OCI-LY3 (cell line): ENCODE measurements around the gene SEZ6L.

Experiments used
- H2AFZ ChIP-seq: fragments of 200-600, 300-600 bp; shearing (Covaris generic); 2 replicates; pipeline ENCODE4 v1.6.0; 2014; ENCODE audit warnings: antibody characterized with exemption, low read depth, low read length
- H3K27ac ChIP-seq: fragments of 200-600, 300-600 bp; sonication (generic); 2 replicates; pipeline ENCODE4 v1.5.1; 2014; ENCODE audit warnings: mild to moderate bottlenecking, low read length, moderate library complexity, mixed read lengths
- H3K27me3 ChIP-seq: fragments of 200-600, 300-600 bp; sonication (generic); 2 replicates; pipeline ENCODE4 v1.6.1; 2014; ENCODE audit warnings: low read depth, low read length, mixed read lengths
- H3K36me3 ChIP-seq: fragments of 200-600, 300-600 bp; sonication (generic); replicated peaks from 2 replicates; pipeline ENCODE3; 2014; ENCODE audit warnings: low read depth, low read length, mixed read lengths
- H3K4me1 ChIP-seq: fragments of 300-600, 200-600 bp; sonication (generic); 2 replicates; pipeline ENCODE4 v1.6.1; 2014; ENCODE audit warnings: low read length, mixed read lengths
- H3K4me2 ChIP-seq: fragments of 200-600, 300-600 bp; sonication (generic); 2 replicates; pipeline ENCODE4 v1.6.1; 2014; ENCODE audit warnings: low read length, mixed read lengths
- H3K4me3 ChIP-seq: fragments of 300-600, 200-600 bp; sonication (generic); 2 replicates; pipeline ENCODE4 v1.5.1; 2014; ENCODE audit warnings: antibody characterized with exemption, mild to moderate bottlenecking, low read length, moderate library complexity
- H3K79me2 ChIP-seq: fragments of 300-600, 200-600 bp; shearing (Covaris generic); 2 replicates; pipeline ENCODE4 v1.6.1; 2014; ENCODE audit warnings: mild to moderate bottlenecking, low read length, mixed read lengths
- H3K9ac ChIP-seq: fragments of 300-600, 200-600 bp; shearing (Covaris generic); 2 replicates; pipeline ENCODE4 v1.6.0; 2014; ENCODE audit warnings: mild to moderate bottlenecking, low read length, moderate library complexity
- H3K9me3 ChIP-seq: fragments of 200-600, 300-600 bp; shearing (Covaris generic); 2 replicates; pipeline ENCODE4 v1.6.1; 2014; ENCODE audit warnings: low read length, mixed read lengths; ENCODE audit not compliant: insufficient read depth
- H4K20me1 ChIP-seq: fragments of 200-600, 300-600 bp; sonication (generic); 2 replicates; pipeline ENCODE4 v1.6.1; 2016; ENCODE audit warnings: low read length, mixed read lengths; ENCODE audit not compliant: insufficient read depth
- CTCF ChIP-seq: fragments of 200-600, 300-600 bp; sonication (generic); IDR thresholded peaks from 2 replicates; pipeline ENCODE4 v1.5.1; 2014; ENCODE audit warnings: antibody characterized with exemption, low read length, low read depth
- EZH2phosphoT487 ChIP-seq: fragments of 200-600 bp; shearing (Covaris generic); IDR thresholded peaks from 2 replicates; pipeline ENCODE4 v1.6.1; 2018; ENCODE audit warnings: antibody characterized with exemption, mixed run types, low read depth

SEZ6L gene

DNA sequence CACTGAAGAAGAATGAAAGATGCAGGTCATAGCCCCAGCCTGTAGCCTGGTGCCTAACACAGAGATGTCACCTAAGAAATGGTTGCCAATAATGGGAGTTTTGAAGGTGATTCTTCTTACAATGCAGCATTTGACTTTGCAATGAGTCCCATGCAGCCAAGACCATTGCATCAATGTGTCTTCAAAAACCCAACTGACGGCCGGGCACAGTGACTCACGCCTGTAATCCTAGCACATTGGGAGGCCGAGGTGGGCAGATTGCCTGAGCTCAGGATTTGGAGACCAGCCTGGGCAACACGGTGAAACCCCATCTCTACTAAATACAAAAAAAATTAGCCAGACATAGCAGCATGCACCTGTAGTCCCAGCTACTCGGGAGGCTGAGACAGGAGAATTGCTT lies 170.5 kb downstream of the SEZ6L start:
- Histone ChIP-seq H2AFZ (no peak overlapping the region), H3K27me3 (peaks cover 93% of the 10 kb centered on the region), H3K36me3 (no peaks in the 10 kb centered on the region), H3K4me2 (no peak overlapping the region), H3K9ac (no peak overlapping the region), H4K20me1 (no peaks in the 10 kb centered on the region), H3K27ac (no peak overlapping the region), H3K79me2 (no peaks in the 10 kb centered on the region), H3K4me1 (no peaks in the 10 kb centered on the region), H3K4me3 (no peak overlapping the region), H3K9me3 (no peaks in the 10 kb centered on the region)
- TF ChIP-seq CTCF (no peak), EZH2phosphoT487 (no peak)

DNA sequence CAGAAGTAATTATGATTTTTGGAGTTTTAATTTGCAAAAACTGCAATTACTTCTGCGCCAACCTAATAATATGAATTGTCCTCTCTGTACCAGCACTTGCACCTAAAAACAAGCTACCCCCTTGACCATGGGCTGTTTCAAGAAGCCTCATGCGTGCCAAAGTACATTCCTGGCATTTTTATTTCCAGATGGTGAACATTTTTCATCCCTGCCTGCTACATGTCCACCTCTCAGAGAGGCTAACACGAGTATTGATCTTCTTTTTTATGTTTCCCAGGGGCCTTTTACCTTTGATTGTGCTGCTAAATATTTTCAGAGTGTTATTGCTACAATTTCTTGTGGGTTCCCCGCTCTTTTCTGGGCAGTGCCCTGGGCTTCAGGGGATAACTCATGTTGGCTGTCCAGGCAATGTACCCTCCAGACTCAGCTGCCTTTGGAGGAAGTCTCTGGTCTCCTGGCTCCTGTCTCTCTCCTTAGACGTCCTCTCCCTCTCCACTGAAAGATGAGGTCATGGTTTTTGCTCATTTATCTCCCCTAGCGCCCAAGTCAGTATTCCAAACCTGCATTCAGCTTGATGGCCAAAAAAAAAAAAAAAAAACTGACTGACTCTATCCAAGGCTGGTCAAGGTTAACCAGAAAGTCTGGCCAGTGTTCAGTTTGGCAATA lies 173.6 kb downstream of the SEZ6L start:
- H3K4me3 ChIP-seq: no peak overlapping the region
- H3K27ac ChIP-seq: no peak overlapping the region
- no peaks in the 10 kb centered on the region for H3K4me1 ChIP-seq
- H3K9me3 ChIP-seq: no peaks in the 10 kb centered on the region
- no peaks in the 10 kb centered on the region for H4K20me1 ChIP-seq
- no peak overlapping the region for H3K4me2 ChIP-seq
- TF ChIP-seq EZH2phosphoT487 (no peak), CTCF (no peak)
- no peaks in the 10 kb centered on the region for H3K36me3 ChIP-seq
- no peak overlapping the region for H3K9ac ChIP-seq
- no peaks in the 10 kb centered on the region for H3K79me2 ChIP-seq
- H3K27me3 ChIP-seq: peaks cover 83% of the 10 kb centered on the region
- no peak overlapping the region for H2AFZ ChIP-seq

DNA sequence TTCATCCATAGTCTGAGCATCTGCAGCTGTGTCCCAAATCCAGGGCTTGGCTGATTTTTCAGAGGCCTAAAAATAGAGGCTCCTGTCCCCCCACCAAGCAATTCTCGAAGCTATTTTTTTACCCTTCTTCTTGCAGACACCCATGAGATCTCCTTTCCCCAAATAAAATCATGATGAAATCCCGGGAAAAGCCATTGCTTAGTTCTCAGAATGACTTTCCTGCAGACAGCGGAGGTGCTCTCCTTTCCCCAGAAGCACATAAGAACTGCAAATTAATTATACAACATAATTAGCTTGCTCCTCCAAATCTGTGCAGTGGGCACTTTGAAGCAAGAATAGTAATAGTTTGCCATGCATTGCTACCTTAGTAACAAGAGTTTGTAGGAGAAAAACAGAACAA lies 176.2 kb downstream of the SEZ6L start:
- TF ChIP-seq CTCF: no peak
- TF ChIP-seq EZH2phosphoT487: no peak
- Histone ChIP-seq H3K9me3 (no peaks in the 10 kb centered on the region), H3K4me1 (no peaks in the 10 kb centered on the region), H3K27ac (no peak overlapping the region), H3K27me3 (peaks cover 72% of the 10 kb centered on the region), H3K4me3 (no peak overlapping the region), H3K9ac (no peak overlapping the region), H2AFZ (no peak overlapping the region), H3K79me2 (no peaks in the 10 kb centered on the region), H3K4me2 (no peak overlapping the region), H3K36me3 (no peaks in the 10 kb centered on the region), H4K20me1 (no peaks in the 10 kb centered on the region)

DNA sequence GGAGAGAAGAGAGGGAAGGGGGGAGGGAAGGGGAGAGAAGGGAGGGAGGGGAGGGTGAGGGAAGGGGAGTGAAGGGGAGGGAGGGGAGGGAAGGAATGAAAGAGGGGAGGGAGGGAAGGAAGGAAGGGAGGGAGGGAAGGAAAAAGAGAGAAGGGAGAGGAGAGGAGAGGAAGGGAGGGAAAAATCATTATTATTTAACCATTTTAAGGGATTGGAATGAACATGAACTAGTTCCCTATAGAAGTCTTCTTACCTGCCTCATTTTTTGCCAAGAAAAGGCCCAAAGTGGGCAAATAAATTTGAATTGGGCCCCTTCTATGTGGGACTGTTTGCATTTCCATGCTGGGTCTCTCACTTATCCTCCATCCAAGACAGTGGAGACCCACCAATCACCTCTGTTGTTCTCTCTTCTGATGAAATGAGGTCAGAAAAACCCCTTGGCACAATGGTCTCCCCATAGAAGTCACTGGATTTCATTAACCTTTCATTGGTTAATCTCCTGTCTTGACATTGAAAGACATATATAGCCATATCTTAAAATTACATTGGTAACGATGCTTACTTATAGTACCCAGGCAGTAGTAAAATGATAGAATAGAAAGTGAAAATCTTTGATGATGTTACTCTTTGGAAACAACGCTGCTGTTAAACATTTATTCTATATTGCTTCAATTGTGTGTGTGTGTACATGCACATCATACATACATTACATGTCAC lies 179.7 kb downstream of the SEZ6L start:
- no peak overlapping the region for H2AFZ ChIP-seq
- H3K36me3 ChIP-seq: no peaks in the 10 kb centered on the region
- no peaks in the 10 kb centered on the region for H3K4me1 ChIP-seq
- peaks cover 59% of the 10 kb centered on the region for H3K27me3 ChIP-seq
- H3K9ac ChIP-seq: no peak overlapping the region
- H3K79me2 ChIP-seq: no peaks in the 10 kb centered on the region
- H3K27ac ChIP-seq: no peak overlapping the region
- no peak overlapping the region for H3K4me2 ChIP-seq
- TF ChIP-seq CTCF (no peak), EZH2phosphoT487 (no peak)
- H3K9me3 ChIP-seq: no peaks in the 10 kb centered on the region
- no peaks in the 10 kb centered on the region for H4K20me1 ChIP-seq
- H3K4me3 ChIP-seq: no peak overlapping the region
